ENCODE measurements around the gene RRP9. TPM values are rescaled to one million over a fixed set of nuclear protein-coding genes. Genes with fewer than 3 reads are reported as not detected.

RRP9 gene
- total RNA-seq, 1 donor from 2014 or later: 10.5 TPM

DNA sequence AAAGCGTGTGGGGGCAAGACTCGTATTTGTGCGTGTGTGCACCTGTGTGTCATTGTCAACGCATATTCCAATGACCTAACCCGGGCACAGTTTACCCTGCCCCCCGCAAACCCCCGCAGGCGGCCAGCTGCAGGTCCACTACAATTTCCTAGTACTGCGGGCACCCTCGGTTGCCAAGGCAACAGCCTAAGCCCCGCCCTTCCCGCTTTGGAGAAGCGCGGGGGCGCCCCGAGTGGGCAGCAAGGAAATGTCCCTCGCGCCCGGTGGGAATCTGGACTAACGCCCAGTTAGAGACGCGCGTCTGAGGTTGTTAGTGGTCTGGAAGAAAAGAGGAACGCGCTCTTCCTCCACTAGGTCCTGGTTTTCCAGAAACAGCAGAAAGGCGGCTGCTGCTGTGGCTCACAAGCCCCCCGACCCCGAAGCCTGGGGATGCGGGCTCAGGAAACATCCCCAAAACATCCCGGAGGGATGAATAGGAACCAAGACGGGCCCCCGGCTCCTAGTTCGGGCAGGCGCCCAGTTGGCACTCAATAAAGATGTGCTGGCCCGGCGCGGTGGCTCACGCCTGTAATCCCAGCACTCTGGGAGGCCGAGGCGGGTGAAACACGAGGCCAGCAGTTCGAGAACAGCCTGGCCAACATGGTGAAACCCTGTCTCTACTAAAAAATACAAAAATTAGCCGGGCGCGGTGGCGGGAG lies 34.3 kb upstream of the RRP9 start:
- peak overlapping the region; percentile 83 for H3K4me3 Mint-ChIP-seq
- no peaks in the 10 kb centered on the region for H3K9me3 Mint-ChIP-seq
- Histone ChIP-seq H4K20me1 (ENCODE audit: low read depth) (no peaks in the 10 kb centered on the region), H3K4me1 (peaks cover 23% of the 10 kb centered on the region), H3K4me2 (peak overlapping the region; percentile 89), H3K9me3 (ENCODE audit: low read depth) (no peaks in the 10 kb centered on the region), H3K36me3 (no peaks in the 10 kb centered on the region), H3K79me2 (ENCODE audit: low read depth) (no peaks in the 10 kb centered on the region), H3K27ac (no peak overlapping the region), H3K9ac (no peak overlapping the region), H3K27me3 (peaks cover 39% of the 10 kb centered on the region), H2AFZ (replicated peaks) (no peak overlapping the region), H3K4me3 (peak overlapping the region; percentile 56), H3F3A (ENCODE audit: low read depth) (peaks cover 41% of the 10 kb centered on the region)
- H3K27me3 Mint-ChIP-seq (ENCODE audit: insufficient read depth, low read depth): peaks cover 7% of the 10 kb centered on the region
- H3K27ac Mint-ChIP-seq: no peak overlapping the region
- TF ChIP-seq EZH2phosphoT487 (IDR thresholded peaks at IDR 0.05) (no peak), EZH2 (IDR thresholded peaks at IDR 0.05) (no peak)
- TF ChIP-seq, protein P1, sequence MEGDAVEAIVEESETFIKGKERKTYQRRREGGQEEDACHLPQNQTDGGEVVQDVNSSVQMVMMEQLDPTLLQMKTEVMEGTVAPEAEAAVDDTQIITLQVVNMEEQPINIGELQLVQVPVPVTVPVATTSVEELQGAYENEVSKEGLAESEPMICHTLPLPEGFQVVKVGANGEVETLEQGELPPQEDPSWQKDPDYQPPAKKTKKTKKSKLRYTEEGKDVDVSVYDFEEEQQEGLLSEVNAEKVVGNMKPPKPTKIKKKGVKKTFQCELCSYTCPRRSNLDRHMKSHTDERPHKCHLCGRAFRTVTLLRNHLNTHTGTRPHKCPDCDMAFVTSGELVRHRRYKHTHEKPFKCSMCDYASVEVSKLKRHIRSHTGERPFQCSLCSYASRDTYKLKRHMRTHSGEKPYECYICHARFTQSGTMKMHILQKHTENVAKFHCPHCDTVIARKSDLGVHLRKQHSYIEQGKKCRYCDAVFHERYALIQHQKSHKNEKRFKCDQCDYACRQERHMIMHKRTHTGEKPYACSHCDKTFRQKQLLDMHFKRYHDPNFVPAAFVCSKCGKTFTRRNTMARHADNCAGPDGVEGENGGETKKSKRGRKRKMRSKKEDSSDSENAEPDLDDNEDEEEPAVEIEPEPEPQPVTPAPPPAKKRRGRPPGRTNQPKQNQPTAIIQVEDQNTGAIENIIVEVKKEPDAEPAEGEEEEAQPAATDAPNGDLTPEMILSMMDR (IDR thresholded peaks at IDR 0.05): peak; percentile 40
- peaks cover 2% of the 10 kb centered on the region for H3K36me3 Mint-ChIP-seq
- DNase-seq (ENCODE audit: low spot score): peak; percentile 88
- H3K4me1 Mint-ChIP-seq: peaks cover 33% of the 10 kb centered on the region

DNA sequence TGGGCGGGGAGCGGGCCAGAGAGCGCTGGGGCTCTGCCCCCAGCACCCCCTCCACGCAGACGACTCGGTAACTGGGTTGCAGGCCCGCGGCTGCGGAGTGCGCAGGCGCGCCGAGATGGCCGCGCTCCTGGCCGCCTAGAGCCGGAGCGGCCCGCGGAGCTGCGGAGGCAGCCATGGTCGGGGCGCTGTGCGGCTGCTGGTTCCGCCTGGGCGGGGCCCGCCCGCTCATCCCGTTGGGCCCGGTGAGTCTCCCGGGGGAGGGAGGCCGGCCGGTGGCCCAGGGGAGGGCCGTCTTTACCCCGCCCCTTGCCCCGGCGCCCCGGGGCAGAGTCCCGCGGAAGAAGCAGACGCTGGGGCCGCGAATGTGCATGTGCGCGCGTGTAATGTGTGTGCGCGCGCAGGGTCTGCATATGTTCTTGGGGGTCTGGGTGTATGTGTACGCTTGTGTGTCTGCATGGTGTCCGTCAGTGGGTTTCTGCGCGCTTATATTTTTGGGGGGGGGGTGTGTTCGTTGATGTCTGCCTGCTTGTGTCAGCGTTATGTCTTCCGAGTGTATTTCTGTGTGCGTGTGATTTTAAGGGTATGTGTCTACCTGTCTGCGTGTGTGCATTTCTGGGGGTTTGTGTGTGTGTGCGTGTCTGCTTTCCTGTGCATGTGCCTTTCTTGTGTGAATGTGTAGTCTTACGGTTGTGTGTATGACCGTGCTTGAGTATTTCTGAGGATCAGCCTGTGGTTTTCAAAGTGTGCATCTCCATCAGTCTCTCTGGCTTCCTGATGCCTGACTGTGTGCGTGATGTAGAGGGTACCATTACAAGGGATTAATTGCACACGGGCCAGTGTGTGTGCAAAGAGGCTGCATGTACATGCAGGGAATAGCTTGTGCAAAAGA lies 33.5 kb upstream of the RRP9 start, which contains the start of gene ABHD14A:
ABHD14A (plus strand) TSS at position 102 of the 889 bp plus-strand sequence; CDS start at position 174, 72 bp downstream.
- H3K4me2 ChIP-seq: peak within 1 kb of the TSS; percentile 89
- H3K9ac ChIP-seq: no peak within 1 kb of the TSS
- peak; percentile 88 for DNase-seq (ENCODE audit: low spot score)
- no peaks in the 10 kb centered on the region for H3K9me3 ChIP-seq (ENCODE audit: low read depth)
- H4K20me1 ChIP-seq (ENCODE audit: low read depth): no peaks in the 10 kb centered on the region
- peaks cover 45% of the 10 kb centered on the region for H3F3A ChIP-seq (ENCODE audit: low read depth)
- H3K4me3 ChIP-seq: peak within 1 kb of the TSS; percentile 56
- H3K27ac ChIP-seq: no peak within 1 kb of the TSS
- H3K36me3 ChIP-seq: no peaks in the 10 kb centered on the region
- peak within 1 kb of the TSS; percentile 69 for H2AFZ ChIP-seq (replicated peaks)
- H3K4me1 ChIP-seq: peaks cover 23% of the 10 kb centered on the region
- Mint-ChIP-seq H3K4me1 (peaks cover 41% of the 10 kb centered on the region), H3K36me3 (no peaks in the 10 kb centered on the region), H3K9me3 (no peaks in the 10 kb centered on the region), H3K27ac (peak within 1 kb of the TSS; percentile 34), H3K4me3 (peak within 1 kb of the TSS; percentile 86), H3K27me3 (ENCODE audit: insufficient read depth, low read depth) (peaks cover 8% of the 10 kb centered on the region)
- no peaks in the 10 kb centered on the region for H3K79me2 ChIP-seq (ENCODE audit: low read depth)
- peaks cover 39% of the 10 kb centered on the region for H3K27me3 ChIP-seq
- TF ChIP-seq, protein P1 (IDR thresholded peaks at IDR 0.05): no peak
- TF ChIP-seq EZH2 (IDR thresholded peaks at IDR 0.05): peak; percentile 22
- no peak for TF ChIP-seq EZH2phosphoT487 (IDR thresholded peaks at IDR 0.05)

DNA sequence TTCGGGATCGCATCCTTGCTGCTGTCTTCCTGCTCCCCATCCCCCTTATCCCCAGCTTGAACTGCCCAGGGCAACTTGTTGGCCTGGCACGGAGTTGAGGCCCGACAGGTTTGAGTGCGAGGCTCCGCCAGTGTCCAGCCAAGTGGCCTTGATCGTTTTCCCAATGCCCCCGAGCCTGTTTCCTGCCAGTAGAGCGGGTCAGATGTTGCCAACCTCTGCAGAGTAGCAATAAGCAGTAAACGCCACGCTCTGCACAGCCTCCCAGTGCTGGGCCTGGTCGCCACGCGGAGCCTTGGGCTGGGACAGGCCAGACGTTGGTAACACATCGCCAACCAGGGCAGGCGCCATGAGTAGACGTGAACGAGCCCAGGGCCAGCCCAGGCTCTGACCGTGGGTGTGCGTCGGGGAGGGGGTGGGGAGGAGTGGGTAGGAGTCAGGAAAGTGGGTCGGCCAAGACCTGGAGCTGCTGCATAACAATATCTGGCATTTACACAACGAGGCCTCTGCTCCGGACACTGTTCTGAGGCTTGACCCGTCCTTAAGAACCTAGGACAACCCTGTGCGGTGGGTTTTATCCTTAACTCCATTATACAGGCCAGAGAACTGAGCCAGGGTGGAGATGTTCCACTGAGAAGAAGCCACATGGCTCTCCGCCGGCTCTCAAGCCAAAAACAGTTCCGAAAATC lies 32.7 kb upstream of the RRP9 start:
- no peaks in the 10 kb centered on the region for H4K20me1 ChIP-seq (ENCODE audit: low read depth)
- H3K4me3 ChIP-seq: peak overlapping the region; percentile 56
- H3F3A ChIP-seq (ENCODE audit: low read depth): peaks cover 46% of the 10 kb centered on the region
- H2AFZ ChIP-seq (replicated peaks): peak overlapping the region; percentile 69
- Mint-ChIP-seq H3K36me3 (no peaks in the 10 kb centered on the region), H3K9me3 (no peaks in the 10 kb centered on the region), H3K4me3 (peak overlapping the region; percentile 86), H3K4me1 (peaks cover 45% of the 10 kb centered on the region), H3K27me3 (ENCODE audit: insufficient read depth, low read depth) (peaks cover 9% of the 10 kb centered on the region), H3K27ac (no peak overlapping the region)
- no peaks in the 10 kb centered on the region for H3K9me3 ChIP-seq (ENCODE audit: low read depth)
- no peak for TF ChIP-seq EZH2phosphoT487 (IDR thresholded peaks at IDR 0.05)
- TF ChIP-seq EZH2 (IDR thresholded peaks at IDR 0.05): no peak
- TF ChIP-seq, protein P1 (IDR thresholded peaks at IDR 0.05): no peak
- H3K4me2 ChIP-seq: peak overlapping the region; percentile 89
- no peak overlapping the region for H3K27ac ChIP-seq
- H3K9ac ChIP-seq: no peak overlapping the region
- no peak for DNase-seq (ENCODE audit: low spot score)
- peaks cover 26% of the 10 kb centered on the region for H3K4me1 ChIP-seq
- no peaks in the 10 kb centered on the region for H3K36me3 ChIP-seq
- H3K79me2 ChIP-seq (ENCODE audit: low read depth): no peaks in the 10 kb centered on the region
- peaks cover 39% of the 10 kb centered on the region for H3K27me3 ChIP-seq

All from neural progenitor cell (in vitro differentiated cells).